Measurements from ENCODE around the gene SLC22A15.
"Not testable (repeated sequence)": the region's sequence is repeated elsewhere in the genome, so short reads cannot be mapped to it uniquely, and the experiment has no call there.

Gene SLC22A15

DNA sequence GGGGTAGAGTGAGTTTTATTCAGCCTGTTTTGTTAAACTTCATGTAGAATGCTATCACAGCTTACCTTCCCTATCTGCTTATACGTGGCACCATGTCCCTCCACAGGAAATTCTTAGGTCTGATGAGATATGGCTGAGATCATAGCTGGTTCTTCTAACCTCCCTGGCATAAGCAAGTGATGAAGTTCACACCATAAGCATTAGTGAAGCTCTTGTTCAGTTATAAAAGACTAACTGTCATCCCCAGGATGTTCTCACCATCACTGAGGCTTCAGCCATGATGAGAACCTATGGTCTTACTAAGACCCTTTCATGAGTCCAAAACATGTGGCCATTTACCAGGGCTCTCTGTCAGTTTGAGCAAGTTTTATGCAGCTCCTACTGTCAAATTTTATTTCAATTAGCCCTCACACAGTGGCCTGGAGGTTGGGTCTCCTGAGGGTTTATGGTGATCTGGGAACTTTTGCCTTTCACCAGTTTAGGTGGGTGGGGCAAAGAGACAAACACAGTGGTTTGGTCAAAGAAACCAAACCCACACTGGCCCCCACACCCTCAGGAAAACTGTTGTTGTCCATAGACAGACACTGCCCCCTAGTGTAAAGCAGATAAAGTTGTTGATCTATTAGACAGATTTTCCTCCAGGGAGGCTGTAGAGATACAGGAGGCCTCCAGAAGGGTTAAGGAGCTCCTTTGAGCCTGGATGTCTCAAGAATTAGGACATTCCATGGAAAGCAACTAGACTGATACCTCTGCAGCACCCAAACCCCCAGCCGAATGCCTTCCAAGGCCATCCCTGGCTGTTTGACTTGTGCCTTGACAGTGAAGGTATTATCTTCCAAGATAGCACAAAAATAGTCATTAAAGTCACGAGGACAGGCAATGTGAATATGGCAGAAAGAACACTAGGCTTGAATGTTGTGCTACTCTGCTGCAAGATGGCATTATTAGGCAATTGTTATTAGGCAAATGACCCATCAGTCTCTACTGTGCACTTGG is 5.0 kb downstream of the SLC22A15 start:
- DNase-seq (ENCODE audit: extremely low read depth in 1 of 2, low read depth in 1 of 2): no peak

DNA sequence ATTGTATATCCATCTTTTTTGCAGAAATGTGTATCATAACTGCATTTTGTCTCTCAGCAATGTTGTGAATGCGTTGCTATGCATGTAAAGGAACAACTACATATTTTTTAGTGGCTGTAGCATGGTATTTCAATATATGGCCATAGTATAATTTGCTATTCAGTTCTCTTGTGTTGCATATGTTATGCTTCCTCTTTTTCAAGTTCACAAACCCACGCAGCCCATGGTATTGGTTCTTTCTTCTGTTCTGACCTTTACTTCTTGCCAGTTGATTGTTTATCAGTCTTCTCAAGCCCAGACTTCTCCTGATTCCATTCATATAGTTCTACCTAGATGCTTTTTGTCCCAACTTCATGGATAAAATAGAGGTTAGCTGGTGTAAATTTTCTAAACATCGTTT is 6.1 kb downstream of the SLC22A15 start:
- DNase-seq (ENCODE audit: extremely low read depth in 1 of 2, low read depth in 1 of 2): no peak

DNA sequence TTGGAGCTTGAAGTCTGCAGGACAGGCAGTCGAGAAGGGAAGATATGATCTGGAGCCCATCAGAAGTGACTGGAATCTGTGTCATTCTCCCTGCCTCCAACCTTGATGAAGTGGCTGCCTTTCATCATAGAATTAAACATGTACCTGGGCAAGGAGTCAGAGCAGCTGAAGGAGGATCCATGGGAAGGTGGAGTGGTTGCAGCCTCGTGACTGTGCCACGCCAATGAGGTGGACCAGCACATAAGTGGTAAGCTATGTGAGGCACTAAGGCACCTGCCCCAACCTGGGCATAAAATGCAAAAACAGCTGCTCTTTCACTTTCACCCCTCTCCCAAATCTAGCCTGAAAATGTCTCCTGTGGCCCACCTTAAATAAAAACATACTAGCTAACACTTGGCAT is 7.3 kb downstream of the SLC22A15 start:
- DNase-seq (ENCODE audit: extremely low read depth in 1 of 2, low read depth in 1 of 2): no peak

DNA sequence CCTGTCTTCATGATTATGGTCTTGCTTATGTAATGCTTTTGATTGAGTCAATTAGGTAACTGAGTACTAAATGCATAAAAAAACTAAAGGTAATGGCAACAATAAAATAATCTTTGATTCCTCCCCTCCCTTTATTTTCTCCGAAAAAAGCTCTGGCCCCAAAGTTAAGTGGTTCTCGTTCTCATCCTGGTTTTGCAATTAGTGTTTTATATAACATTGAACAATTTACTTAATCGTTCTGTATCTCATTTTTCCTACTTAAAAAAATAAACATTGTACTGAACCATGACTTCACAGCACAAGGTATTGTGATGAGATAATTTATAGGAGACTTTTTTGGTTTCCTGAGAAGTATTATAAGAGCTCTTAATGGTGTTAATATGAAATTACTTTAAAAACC is 11.3 kb downstream of the SLC22A15 start:
- no peak for DNase-seq (ENCODE audit: extremely low read depth in 1 of 2, low read depth in 1 of 2)

DNA sequence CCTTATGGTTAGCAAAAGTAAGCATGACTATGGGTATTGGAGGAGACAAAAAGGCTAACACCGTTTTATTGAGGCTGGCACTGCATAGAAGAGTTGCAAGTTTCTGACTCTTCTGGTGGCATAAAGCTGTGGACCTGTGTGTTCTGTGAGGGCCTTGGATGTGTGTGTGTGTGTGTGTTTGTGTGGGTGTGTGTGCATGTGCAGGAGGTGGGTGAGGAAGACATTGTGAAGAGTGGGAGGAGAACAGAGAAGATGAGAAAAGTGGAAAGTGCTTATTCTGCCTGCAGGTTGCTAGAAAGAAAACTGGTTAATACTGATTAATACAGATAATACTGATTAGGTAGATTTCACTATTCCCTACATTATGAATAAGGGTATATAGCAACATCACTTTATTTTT is 12.6 kb downstream of the SLC22A15 start:
- DNase-seq (ENCODE audit: extremely low read depth in 1 of 2, low read depth in 1 of 2): no peak

DNA sequence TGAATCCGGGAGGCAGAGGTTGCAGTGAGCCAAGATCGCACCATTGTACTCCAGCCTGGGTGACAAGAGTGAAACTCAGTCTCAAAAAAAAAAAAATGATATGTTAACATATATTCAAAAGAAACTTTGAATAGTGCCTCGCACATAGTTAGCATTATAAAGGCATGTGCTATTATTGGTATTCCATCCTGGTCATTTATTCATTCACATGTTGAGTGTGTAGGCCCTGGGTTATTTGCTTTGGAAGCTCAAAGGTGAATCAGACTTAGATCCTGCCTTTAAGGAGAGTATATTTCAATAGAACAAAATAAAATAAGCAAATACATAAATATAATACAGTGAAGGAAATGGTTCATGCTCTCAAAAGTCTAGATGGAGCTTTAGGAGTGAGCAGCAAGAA is 13.4 kb downstream of the SLC22A15 start:
- DNase-seq (ENCODE audit: extremely low read depth in 1 of 2, low read depth in 1 of 2): no peak

DNA sequence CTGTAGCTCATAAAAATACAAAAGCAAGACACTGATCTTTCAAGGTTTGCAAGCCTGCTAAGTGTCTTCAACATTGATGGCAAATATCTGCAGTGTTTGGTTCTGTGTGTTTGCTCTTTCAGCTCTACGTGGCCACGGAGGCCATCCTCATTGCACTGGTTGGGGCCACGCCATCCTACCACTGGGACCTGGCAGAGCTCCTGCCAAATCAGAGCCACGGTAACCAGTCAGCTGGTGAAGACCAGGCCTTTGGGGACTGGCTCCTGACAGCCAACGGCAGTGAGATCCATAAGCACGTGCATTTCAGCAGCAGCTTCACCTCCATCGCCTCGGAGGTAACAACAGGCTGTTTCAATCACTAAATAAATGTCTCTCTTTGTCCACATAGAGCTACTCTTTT is 15.6 kb downstream of the SLC22A15 start:
- no peak for DNase-seq (ENCODE audit: extremely low read depth in 1 of 2, low read depth in 1 of 2)

DNA sequence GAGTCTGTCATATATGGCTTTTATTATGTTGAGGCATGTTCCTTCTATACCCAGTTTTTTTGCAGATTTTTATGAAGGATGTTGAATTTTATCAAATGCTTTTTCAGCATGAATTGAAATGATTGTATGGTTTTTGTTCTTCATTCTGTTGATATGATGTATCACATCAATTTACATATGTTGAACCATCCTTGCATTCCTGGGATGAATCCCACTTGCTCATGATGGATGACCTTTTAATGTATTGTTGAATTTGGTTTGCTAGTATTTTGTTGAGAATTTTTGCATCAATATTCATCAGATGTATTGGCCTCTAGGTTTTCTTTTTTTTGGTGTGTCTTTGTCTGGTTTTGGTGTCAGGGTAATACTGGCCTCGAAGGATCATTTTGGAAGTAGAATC is 21.6 kb downstream of the SLC22A15 start:
- not testable (repeated sequence) for DNase-seq (ENCODE audit: extremely low read depth in 1 of 2, low read depth in 1 of 2)

DNA sequence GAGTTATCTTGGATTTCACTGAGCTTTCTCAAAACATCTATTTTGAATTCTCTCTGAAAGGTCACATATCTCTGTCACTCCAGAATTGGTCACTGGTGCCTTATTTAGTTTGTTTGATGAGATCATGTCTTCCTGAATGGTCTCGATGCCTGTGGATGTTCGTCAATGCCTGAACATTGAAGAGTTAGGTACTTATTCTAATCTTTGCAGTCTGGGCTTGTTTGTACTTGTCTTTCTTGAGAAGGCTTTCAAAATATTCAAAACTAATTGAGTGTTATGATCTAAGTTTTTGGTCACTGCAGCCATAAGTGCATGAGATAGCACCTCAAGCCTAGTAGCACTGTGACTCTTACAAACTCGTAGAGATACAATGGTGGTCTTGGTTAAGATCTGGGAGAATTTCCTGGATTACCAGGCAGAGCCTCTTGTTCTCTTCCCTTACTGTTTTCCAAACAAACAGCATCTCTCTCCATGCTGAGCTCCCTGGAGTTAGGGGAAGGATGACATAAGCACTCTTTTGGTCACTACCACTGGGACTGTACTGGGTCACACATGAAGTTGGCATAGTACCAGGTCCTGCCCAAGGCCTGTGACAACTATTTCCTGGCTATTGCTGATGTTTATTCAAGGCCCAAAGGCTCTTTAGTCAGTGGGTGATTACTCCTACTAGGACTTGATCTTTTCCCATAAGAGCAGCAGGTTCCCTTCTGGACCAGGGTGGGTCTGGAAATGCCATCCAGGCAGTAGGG is 25.6 kb downstream of the SLC22A15 start:
- no peak for DNase-seq (ENCODE audit: extremely low read depth in 1 of 2, low read depth in 1 of 2)

DNA sequence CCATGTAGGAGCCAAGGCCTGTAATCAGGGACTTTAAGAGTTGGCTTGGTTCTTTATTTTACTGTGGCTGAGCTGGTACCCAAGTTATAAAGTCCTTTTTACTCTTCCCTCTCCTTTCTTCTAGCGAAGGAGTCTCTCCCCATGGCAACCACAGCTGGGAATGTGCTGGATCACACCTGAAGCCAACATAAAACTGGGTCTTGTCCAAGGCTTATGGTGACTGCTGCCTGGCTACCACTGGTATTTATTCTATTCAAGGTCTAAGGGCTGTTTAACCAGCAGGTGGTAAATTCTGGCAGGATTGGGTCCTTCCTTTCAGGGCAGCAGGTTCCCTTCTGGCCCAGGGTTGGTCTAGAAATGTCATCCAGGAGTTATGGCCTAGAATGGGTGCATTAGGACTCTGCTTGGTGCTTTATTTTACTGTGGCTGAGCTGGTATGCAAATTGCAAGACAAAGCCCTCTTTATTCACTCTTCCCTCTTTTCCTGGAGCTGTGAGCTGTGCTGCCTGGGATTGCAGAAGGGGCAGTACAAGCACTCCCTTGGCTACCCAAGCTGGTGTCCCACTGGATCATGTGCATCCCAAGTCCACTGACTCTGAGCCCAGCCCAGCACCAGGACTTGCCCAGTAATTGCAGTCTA is 26.6 kb downstream of the SLC22A15 start:
- no peak for DNase-seq (ENCODE audit: extremely low read depth in 1 of 2, low read depth in 1 of 2)

DNA sequence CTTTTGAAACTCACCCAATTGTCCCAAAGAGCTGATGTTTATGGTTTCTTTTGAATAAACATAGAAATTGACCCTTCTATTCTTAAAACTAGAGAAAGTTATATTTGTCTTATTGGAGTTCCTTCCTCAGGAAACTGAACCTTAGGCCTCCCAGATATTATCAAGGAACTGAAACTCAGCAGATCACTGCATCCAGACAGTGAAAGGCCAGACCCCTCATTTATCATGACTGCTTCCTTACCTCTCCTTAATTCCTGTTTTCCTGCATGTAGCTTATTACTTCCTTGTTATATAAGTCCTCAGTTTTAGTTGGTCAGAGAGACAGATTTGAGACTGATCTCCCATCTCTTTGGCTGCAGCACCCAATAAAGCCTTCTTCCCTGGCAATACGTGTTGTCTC is 27.5 kb downstream of the SLC22A15 start:
- DNase-seq (ENCODE audit: extremely low read depth in 1 of 2, low read depth in 1 of 2): no peak

DNA sequence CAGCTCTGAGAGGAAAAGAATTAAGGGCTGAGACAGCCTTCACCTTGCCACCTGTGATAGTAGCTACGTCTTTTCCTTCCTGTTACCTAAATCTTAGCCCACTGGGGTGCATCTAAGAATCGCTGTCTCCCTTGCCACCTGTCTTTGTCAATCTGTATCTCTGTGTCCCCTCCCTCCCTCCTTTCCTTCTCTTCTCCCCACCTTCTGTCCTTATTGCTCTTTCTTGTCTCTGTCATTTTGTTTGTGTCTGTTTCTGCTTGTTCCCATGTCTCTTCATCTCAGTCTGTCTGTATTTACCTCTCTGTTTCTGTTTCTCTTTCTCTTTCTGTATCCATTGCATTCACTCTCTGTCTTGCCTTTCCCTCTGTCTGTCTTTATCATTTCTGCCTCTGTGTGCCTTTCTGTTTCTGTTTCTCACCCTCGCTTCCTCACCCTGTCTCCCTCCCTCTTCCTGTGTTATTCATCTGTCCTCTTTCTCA is 30.2 kb downstream of the SLC22A15 start:
- no peak for DNase-seq (ENCODE audit: extremely low read depth in 1 of 2, low read depth in 1 of 2)

DNA sequence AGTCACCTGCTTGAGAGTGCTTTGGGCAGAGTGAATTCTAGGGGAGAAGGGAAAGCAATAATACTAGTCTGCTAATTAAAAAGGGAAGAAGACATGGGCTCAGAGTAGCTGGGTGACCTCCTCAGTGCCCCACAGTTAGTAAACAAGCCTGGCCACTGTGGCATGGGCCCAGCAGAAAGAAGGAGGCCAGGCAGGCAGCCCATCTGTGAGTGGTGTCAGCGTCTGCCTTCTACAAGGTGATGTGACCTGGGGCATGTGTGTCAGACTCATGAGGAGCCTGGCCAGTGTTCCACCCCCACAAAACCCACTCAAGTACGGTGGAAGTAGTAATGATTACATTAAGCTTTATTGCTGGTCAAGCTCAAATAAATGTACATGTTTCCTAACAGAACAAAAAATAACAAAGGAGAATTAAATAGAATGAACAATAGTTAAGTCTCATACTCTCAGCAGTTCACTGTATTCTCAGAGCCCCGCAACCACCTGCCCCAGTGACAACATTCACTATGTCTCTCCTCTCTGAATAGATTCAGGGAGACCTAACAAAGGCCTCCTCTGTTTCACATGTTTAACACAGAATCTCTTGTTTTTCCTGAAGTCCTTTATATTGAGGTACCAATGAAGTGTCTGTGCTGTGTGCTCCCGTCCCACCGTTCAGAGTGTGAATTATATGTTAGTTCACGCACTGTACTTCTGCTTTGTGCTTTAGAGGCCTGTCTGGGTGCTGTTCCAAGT is 32.5 kb downstream of the SLC22A15 start:
- DNase-seq (ENCODE audit: extremely low read depth in 1 of 2, low read depth in 1 of 2): no peak

DNA sequence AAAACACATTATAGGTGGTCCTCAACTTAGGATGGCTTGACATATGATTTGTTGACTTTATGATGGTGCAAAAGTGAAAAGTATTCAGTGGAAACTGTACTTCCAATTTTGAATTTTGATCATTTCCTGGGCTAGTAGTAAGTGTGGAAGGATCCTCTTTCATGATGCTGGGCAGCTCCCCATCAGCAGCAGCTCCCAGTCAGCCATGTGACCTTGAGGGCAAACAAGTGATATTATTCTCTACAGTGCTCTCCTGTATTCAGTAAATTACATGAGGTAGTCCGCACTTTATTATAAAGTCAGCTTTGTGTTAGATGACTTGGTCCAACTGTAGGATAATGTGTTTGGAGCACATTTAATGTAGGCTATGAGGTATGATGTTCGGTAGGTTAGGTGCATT is 36.4 kb downstream of the SLC22A15 start:
- DNase-seq (ENCODE audit: extremely low read depth in 1 of 2, low read depth in 1 of 2): no peak

DNA sequence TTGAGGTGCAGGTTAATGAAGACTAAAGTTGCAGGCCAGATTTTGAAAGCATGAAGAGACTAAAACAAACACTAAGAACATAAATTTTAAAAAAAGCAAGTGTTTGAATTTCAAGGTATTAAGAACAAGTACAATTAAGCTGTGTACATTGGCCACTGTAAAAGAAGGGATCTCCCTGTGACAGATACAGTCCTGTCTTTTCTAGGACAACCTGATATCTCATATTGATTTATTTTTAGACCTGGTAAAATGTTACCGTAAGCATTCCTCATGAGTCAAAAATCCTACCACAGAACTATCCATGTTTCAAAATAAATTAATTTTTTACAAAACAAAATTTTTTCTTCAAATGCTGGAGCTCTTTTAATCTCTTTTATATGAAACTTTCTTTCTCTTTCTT is 39.4 kb downstream of the SLC22A15 start:
- DNase-seq (ENCODE audit: extremely low read depth in 1 of 2, low read depth in 1 of 2): no peak

DNA sequence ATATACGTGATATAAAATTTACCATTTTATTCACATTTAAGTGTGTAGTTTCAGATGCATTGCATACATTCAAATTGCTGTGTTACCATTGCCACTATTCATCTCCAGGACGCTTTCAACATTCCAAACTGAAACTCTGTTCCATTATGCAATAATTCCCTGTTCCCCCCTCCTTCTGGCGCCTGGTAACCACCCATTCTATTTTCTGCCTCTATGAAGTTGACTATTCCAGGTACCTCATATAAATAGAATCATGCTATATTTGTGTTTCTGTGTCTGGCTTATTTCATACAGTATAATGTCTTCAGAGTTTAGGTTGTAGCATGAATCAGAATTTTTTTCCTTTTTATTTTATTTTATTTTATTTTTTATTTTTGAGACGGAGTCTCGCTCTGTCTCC is 41.7 kb downstream of the SLC22A15 start:
- no peak for DNase-seq (ENCODE audit: extremely low read depth in 1 of 2, low read depth in 1 of 2)

DNA sequence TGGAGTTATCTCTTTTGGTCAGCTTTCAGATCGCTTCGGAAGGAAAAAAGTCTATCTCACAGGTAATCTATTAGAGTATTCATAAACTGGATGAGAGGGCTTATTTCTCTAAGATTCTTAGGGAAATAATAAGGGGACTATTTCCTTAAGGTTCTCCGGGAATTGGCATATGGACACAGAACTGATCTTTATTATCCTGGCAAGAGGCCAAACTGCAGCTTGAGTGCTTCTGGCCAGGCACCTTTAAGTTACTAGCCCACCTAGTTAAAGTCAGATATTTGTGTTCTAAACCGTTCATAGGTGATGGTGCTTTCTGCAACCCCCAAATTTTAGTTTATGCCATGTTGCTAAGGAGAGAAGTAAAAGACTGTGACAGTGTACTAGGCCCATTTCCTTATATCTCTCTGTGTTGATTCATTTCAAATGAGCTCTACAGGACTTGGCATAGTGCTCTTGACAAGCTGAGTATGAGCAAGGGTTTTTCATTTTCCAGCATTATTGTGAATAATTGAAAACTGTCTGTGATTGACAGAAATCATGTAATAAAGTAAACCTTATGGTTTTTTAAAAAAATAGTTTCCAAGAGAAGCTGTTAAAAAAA is 43.4 kb downstream of the SLC22A15 start:
- no peak for DNase-seq (ENCODE audit: extremely low read depth in 1 of 2, low read depth in 1 of 2)

DNA sequence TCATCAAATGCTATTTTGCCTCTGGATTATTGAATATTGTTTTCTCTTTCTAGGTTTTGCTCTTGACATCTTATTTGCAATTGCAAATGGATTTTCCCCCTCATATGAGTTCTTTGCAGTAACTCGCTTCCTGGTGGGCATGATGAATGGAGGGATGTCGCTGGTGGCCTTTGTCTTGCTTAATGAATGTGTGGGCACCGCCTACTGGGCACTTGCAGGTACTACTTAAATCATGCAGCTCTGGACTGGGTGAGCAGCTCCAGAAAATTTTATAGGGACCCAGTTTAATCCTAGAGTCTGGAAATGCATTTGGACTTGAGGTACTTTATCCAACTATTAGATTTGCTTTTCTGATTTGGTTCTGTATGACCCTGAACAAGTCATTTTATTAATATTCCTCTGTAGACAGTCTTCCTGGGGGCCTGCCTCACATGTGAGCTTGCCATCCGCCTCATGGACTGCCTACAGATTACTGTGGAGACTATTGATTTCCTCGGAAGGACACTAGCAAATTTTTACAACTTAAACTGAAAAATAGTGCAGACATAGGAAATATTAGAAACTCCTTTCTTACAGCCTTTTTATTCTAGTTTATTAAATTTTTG is 44.5 kb downstream of the SLC22A15 start:
- DNase-seq (ENCODE audit: extremely low read depth in 1 of 2, low read depth in 1 of 2): peak; percentile 5 to 15

DNA sequence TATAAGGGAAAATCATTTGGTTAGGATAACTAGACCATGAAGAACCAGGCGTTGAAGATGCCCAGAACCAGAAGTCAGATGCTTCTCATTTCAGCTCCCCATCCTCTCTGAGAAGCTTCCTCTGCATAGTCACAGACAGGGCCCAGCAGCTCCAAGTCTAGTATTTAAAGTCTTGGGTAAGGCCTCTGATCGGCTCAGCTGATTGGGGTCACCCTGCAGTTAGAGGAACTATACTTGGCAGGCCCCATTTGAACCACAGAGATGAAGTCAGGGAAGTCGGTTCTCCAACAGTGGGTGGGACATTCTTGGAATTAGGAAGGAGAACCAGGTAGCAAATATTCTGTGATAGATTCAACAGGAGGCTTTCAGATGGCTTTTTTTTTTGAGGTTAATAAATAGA is 48.3 kb downstream of the SLC22A15 start:
- no peak for DNase-seq (ENCODE audit: extremely low read depth in 1 of 2, low read depth in 1 of 2)

DNA sequence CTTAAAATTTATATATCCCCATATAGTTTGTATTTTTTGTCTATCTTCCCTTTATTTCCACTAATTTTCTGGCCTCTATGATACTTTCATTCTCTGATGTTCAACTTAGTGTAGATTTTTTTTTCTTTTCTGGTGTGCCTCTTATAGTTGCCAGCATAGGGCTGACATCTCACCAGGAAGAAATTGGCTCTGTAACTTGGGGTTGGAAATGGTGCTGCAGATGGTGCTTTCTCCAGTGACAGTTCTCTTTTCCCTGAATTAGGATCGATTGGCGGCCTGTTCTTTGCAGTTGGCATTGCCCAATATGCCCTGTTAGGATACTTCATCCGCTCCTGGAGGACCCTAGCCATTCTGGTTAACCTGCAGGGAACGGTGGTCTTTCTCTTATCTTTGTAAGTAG is 50.3 kb downstream of the SLC22A15 start:
- no peak for DNase-seq (ENCODE audit: extremely low read depth in 1 of 2, low read depth in 1 of 2)

All from activated CD8-positive, alpha-beta memory T cell treated with anti-CD3 and anti-CD28 coated beads for 1 hour (primary cell).